ENCODE measurements around the gene TSPEAR. TPM values are rescaled to one million over a fixed set of nuclear protein-coding genes. Genes with fewer than 3 reads are reported as not detected.

TSPEAR gene
- total RNA-seq, 1 experiment from 2014 or later = 2.1 TPM

DNA sequence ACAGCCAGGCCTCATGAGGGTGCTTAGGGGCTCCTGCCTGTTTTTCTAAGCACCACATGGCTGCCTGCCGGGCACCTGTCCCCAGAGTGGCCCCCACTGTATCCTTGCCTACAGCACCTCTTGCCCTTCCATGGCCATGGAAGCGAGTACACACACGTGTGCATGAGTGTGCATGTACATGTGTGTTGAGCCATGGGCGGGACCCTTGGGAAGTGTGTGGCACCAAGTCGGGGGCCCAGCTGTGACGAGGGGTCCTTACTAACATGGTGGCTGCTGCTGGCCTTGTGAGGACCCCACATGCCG, 197.2 kb downstream of the TSPEAR start (continued):
- TF ChIP-seq, protein P1, sequence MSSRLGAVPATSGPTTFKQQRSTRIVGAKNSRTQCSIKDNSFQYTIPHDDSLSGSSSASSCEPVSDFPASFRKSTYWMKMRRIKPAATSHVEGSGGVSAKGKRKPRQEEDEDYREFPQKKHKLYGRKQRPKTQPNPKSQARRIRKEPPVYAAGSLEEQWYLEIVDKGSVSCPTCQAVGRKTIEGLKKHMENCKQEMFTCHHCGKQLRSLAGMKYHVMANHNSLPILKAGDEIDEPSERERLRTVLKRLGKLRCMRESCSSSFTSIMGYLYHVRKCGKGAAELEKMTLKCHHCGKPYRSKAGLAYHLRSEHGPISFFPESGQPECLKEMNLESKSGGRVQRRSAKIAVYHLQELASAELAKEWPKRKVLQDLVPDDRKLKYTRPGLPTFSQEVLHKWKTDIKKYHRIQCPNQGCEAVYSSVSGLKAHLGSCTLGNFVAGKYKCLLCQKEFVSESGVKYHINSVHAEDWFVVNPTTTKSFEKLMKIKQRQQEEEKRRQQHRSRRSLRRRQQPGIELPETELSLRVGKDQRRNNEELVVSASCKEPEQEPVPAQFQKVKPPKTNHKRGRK (CRISPR knock-in tag; IDR thresholded peaks at IDR 0.05; ENCODE audit: borderline replicate concordance) = no peak

DNA sequence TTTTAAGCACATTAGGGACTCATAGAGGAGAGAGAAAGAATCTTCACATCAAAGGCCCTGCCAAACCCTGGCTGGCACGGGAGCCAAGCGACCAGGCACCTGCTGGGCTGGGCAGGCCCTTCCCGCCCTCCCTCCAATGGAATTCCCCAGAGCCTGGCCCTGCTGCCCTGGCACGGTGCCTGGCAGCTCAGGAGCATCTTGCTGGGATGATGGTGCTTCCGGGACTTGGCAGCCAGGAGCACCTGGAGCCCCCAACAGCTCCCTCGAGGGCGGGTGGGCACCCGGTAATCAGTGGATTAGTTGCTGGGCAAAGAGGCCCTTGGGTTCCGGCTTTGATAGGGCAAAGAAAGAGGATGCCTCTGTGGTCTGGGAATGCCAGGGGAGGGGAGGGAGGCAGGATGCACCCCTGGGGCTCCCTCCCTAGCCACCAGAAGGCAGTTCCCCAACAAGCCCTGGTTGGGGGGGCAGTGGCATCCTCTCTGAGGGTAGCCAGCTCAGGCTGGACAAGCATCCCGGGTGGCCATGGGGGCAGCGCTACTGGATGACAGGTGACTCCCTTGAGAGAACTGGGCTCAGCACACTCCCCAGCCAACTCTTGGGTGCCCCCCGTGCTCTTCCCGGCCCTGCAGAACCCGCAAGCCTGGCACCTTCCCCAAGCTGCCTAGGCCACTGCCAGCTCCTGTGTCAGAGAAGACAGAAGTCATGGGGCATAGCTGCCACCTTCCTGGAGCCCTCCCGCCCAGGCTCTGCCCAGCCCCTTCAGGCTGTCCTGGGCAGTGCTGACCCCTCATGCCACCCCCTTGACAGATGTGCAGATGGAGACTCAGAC, 197.8 kb downstream of the TSPEAR start:
- no peak for DNase-seq (ENCODE audit: low spot score)
- Mint-ChIP-seq H3K9me3 (peaks cover 10% of the 10 kb centered on the region), H3K4me3 (no peak overlapping the region)

DNA sequence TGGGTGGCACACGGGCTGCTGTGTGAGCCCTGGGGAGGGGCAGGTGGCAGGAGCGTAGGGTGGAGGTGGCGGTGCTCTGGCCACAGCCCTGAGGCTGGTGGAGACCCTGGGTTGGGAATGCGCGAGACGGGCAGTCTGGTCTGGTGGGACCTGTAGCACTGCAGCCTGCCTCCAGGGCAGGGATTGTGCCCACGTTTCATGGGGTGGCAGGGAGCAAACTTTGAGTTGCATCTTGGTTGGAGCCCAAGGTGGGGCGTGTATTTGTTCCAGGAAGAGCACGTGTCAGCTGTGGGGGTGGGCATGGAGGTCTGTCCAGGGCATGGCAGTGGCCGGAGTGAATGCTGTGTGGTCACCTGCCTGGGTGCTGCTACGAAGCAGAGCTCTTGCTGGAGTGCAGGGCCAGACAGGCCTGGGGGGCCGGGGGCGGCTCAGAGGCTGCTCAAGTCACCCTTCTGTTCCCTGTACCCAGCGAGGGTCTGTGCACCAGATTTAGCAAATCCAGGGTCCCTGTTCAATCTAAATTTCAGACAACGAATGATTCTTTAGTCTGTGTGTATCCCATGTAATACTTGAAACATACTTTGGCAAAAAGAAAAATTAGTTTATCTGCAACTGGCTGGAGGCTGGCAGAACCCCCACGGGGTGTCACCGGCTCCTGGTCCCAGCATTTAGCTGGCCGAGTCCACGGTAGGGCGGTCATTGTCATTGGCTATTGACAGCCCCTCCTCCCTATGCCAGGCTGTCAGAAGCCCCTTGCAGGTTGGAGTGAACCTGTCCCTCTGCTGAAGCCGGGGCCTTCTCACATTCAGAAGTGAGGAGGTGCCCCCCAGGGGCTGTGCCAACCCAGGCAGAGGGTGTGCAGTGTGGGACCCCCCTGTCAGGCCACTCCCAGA, 198.6 kb downstream of the TSPEAR start:
- DNase-seq (ENCODE audit: low spot score) (no peak), ATAC-seq (no peak)
- ChIA-PET POLR2A (no interaction called here), CTCF (interaction anchor here (0.6 to 4.2 kb wide), 2 partner anchors 114 to 281 kb away, joined by 3 to 53 read pairs; partner anchors contain the start of gene KRTAP10-9)
- H3K4me1 Mint-ChIP-seq = peaks cover 3% of the 10 kb centered on the region; the same call in 1 of the 2 replicates
- H3K36me3 Mint-ChIP-seq = no peaks in the 10 kb centered on the region
- no peak overlapping the region for H3K4me3 Mint-ChIP-seq
- no peak overlapping the region for H3K27ac Mint-ChIP-seq
- H3K9me3 Mint-ChIP-seq = peaks cover 6% of the 10 kb centered on the region
- H3K27me3 Mint-ChIP-seq (ENCODE audit: low read depth) = no peaks in the 10 kb centered on the region; the same call in 1 of the 2 replicates
- TF ChIP-seq SOX15 (CRISPR knock-in tag; IDR thresholded peaks at IDR 0.05) = no peak

More for the DNA sequence above, 197.8 kb downstream of the TSPEAR start:
- no peaks in the 10 kb centered on the region; the same call in 1 of the 2 replicates for H3K27me3 Mint-ChIP-seq (ENCODE audit: low read depth)
- TF ChIP-seq, protein P2, sequence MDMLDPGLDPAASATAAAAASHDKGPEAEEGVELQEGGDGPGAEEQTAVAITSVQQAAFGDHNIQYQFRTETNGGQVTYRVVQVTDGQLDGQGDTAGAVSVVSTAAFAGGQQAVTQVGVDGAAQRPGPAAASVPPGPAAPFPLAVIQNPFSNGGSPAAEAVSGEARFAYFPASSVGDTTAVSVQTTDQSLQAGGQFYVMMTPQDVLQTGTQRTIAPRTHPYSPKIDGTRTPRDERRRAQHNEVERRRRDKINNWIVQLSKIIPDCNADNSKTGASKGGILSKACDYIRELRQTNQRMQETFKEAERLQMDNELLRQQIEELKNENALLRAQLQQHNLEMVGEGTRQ (CRISPR knock-in tag; IDR thresholded peaks at IDR 0.05) = no peak
- TF ChIP-seq, protein P3, sequence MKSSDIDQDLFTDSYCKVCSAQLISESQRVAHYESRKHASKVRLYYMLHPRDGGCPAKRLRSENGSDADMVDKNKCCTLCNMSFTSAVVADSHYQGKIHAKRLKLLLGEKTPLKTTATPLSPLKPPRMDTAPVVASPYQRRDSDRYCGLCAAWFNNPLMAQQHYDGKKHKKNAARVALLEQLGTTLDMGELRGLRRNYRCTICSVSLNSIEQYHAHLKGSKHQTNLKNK (CRISPR knock-in tag; IDR thresholded peaks at IDR 0.05) = no peak
- no peaks in the 10 kb centered on the region for H3K36me3 Mint-ChIP-seq
- CTCF ChIA-PET = interaction anchor here (0.6 to 4.2 kb wide), 2 partner anchors 113 to 280 kb away, joined by 3 to 53 read pairs; partner anchors contain the start of gene KRTAP10-9
- POLR2A ChIA-PET = no interaction called here
- ATAC-seq = no peak
- no peak overlapping the region for H3K27ac Mint-ChIP-seq
- peaks cover 5% of the 10 kb centered on the region; the same call in 1 of the 2 replicates for H3K4me1 Mint-ChIP-seq

DNA sequence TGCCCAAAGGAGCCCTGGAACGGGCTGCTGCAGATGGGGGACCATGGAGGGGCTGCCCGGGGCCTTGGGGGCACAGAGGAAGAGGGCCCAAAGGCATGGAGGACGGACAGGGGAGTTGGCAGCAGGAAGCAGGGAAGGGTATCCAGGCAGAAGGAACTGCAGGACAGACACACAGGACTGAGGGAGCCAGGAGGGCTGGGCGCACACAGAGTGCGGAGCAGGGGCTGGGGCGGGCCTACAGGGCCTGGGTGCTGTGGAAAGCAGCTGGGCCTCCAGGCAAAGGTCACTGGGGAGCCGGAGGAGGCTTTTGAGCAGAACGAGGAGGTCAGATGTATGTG, 199.5 kb downstream of the TSPEAR start:
- TF ChIP-seq, protein P4, sequence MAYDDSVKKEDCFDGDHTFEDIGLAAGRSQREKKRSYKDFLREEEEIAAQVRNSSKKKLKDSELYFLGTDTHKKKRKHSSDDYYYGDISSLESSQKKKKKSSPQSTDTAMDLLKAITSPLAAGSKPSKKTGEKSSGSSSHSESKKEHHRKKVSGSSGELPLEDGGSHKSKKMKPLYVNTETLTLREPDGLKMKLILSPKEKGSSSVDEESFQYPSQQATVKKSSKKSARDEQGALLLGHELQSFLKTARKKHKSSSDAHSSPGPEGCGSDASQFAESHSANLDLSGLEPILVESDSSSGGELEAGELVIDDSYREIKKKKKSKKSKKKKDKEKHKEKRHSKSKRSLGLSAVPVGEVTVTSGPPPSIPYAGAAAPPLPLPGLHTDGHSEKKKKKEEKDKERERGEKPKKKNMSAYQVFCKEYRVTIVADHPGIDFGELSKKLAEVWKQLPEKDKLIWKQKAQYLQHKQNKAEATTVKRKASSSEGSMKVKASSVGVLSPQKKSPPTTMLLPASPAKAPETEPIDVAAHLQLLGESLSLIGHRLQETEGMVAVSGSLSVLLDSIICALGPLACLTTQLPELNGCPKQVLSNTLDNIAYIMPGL (CRISPR knock-in tag; IDR thresholded peaks at IDR 0.05) = no peak
- TF ChIP-seq, protein P5, sequence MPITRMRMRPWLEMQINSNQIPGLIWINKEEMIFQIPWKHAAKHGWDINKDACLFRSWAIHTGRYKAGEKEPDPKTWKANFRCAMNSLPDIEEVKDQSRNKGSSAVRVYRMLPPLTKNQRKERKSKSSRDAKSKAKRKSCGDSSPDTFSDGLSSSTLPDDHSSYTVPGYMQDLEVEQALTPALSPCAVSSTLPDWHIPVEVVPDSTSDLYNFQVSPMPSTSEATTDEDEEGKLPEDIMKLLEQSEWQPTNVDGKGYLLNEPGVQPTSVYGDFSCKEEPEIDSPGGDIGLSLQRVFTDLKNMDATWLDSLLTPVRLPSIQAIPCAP (CRISPR knock-in tag; IDR thresholded peaks at IDR 0.05) = no peak
- TF ChIP-seq ZNF423 (CRISPR knock-in tag; IDR thresholded peaks at IDR 0.05) = no peak
- Mint-ChIP-seq H3K27ac (no peak overlapping the region), H3K27me3 (ENCODE audit: low read depth) (no peaks in the 10 kb centered on the region), H3K36me3 (no peaks in the 10 kb centered on the region), H3K4me3 (no peak overlapping the region), H3K4me1 (peaks cover 2% of the 10 kb centered on the region; the same call in 1 of the 2 replicates), H3K9me3 (no peaks in the 10 kb centered on the region)
- POLR2A ChIA-PET = no interaction called here
- ATAC-seq (no peak), DNase-seq (ENCODE audit: low spot score) (no peak)
- CTCF ChIA-PET = interaction anchor here (2.1 to 4.2 kb wide), 2 partner anchors 237 to 282 kb away, joined by 17 to 53 read pairs; no protein-coding TSS in a partner anchor
